HEK293T (cell line): ENCODE results near the gene ELF2.
"Not testable (repeated sequence)": the region's sequence is repeated elsewhere in the genome, so short reads cannot be mapped to it uniquely, and the experiment has no call there.

Experiments
- CTCF ChIA-PET: fragments of 350-600 bp; formaldehyde crosslinking; extraction: SDS; loops from one replicate; lab custom pipeline; 2021; ENCODE audit warnings: antibody characterized with exemption, inconsistent platforms; lab: Yijun Ruan, JAX
- POLR2A ChIA-PET: fragments of 350-600 bp; formaldehyde crosslinking; extraction: SDS; loops from one replicate; lab custom pipeline; 2020; ENCODE audit warnings: antibody characterized with exemption, inconsistent platforms; lab: Yijun Ruan, JAX
- DNase-seq: peaks from one replicate; pipeline ENCODE4 v3.0.0; 2012; ENCODE audit warnings: mixed read lengths; ENCODE audit errors: extremely low spot score
- ARNT ChIP-seq: fragments of 450-650 bp; IDR thresholded peaks from 2 replicates; pipeline ENCODE4 v1.6.1; 2017; ENCODE audit warnings: mild to moderate bottlenecking
- BHLHE40 ChIP-seq: fragments of 450-650 bp; IDR thresholded peaks from 2 replicates; pipeline ENCODE4 v1.6.1; 2016; ENCODE audit warnings: mild to moderate bottlenecking, moderate library complexity, borderline replicate concordance
- CTBP1 ChIP-seq: fragments of 450-650 bp; IDR thresholded peaks from 2 replicates; pipeline ENCODE4 v1.6.1; 2016; ENCODE audit warnings: borderline replicate concordance
- ELF4 ChIP-seq: fragments of 450-650 bp; IDR thresholded peaks from 2 replicates; pipeline ENCODE4 v1.6.1; 2017; ENCODE audit warnings: antibody characterized with exemption
- FOXA1 ChIP-seq: fragments of 450-650 bp; IDR thresholded peaks from 2 replicates; pipeline ENCODE4 v1.6.1; 2016; ENCODE audit warnings: mild to moderate bottlenecking
- FOXK2 ChIP-seq: fragments of 450-650 bp; IDR thresholded peaks from 2 replicates; pipeline ENCODE4 v1.6.1; 2016; ENCODE audit warnings: mild to moderate bottlenecking
- FOXM1 ChIP-seq: fragments of 450-650 bp; IDR thresholded peaks from 2 replicates; pipeline ENCODE4 v1.6.1; 2017; ENCODE audit warnings: mild to moderate bottlenecking, borderline replicate concordance
- L3MBTL2 ChIP-seq: fragments of 450-650 bp; conservative IDR thresholded peaks from 2 replicates; pipeline ENCODE4 v1.6.1; 2016; ENCODE audit warnings: mild to moderate bottlenecking
- LEF1 ChIP-seq: fragments of 450-650 bp; IDR thresholded peaks from 2 replicates; pipeline ENCODE4 v1.6.1; 2017; ENCODE audit warnings: mild to moderate bottlenecking, borderline replicate concordance
- NFRKB ChIP-seq: fragments of 450-650 bp; IDR thresholded peaks from 2 replicates; pipeline ENCODE4 v1.6.1; 2016; ENCODE audit warnings: mild to moderate bottlenecking, moderate library complexity
- SP1 ChIP-seq: fragments of 450-650 bp; IDR thresholded peaks from 2 replicates; pipeline ENCODE4 v1.6.1; 2017
- SUZ12 ChIP-seq: fragments of 450-650 bp; IDR thresholded peaks from 2 replicates; pipeline ENCODE4 v1.6.1; 2016; ENCODE audit warnings: mild to moderate bottlenecking
- ZNF384 ChIP-seq: fragments of 450-650 bp; IDR thresholded peaks from 2 replicates; pipeline ENCODE4 v1.6.1; 2016

Gene ELF2

DNA sequence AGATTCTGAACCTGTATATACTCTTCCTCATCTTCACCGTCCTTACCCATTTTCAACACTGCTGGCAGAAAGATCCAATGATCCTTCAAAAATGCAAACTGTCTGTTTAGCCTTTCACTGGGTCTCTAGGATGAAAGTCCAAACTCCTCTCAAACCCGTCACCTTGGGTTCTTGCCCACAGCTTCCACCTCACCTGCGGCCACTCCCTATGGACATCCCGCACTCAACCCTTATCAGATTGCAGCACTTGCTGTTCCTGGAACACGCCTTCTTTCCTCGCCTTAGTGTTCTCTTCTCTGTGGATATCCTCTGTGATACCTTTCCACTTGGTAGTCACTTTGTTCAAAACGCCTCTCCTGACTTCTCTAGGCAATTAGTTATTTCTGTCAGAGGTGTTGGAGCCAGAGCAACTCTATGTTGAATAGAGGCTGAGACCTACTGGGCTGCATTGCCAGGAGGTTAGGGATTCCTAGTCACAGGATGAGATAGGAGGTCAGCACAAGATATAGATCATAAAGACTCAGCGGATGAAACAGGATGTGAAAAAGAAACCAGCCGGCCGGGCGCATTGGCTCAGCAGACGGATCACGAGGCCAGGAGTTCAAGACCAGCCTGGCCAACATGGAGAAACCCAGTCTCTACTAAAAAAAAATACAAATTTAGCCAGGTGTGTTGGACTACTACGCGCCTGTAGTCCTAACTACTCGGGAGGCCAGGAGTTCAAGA lies 165.6 kb downstream of the ELF2 start:
- no peak for TF ChIP-seq FOXM1
- no peak for TF ChIP-seq FOXA1
- no peak for DNase-seq
- ChIA-PET POLR2A (no interaction called here), CTCF (no interaction called here)

DNA sequence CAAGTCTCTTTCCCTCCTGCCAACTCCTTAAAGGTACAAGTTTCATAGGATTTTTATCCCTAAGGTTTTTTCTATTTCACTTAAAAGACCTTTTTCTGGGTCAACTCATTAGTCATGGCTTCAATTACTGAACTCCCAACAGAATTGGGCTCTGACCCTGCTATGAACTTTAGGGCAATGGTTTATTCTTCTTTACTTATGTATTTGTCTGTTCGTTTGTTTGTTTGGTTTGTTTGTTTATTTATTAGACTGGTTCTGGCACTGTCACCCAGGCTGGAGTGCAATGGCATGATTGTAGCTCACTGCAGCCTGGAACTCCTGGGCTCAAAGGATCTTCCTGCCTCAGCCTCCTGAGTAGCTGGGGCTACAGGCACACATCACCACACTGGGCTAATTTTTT lies 167.3 kb downstream of the ELF2 start:
- ChIA-PET POLR2A (no interaction called here), CTCF (interaction anchor here (0.6 kb wide), 3 partner anchors 14 to 656 kb away, joined by 3 to 5 read pairs (median 4); partner anchors contain the start of gene MGST2)
- TF ChIP-seq CTBP1, result no peak
- TF ChIP-seq BHLHE40, result no peak
- TF ChIP-seq FOXK2, result no peak
- TF ChIP-seq FOXM1, result no peak
- no peak for TF ChIP-seq SUZ12
- no peak for TF ChIP-seq NFRKB
- TF ChIP-seq LEF1, result no peak
- DNase-seq, result no peak

DNA sequence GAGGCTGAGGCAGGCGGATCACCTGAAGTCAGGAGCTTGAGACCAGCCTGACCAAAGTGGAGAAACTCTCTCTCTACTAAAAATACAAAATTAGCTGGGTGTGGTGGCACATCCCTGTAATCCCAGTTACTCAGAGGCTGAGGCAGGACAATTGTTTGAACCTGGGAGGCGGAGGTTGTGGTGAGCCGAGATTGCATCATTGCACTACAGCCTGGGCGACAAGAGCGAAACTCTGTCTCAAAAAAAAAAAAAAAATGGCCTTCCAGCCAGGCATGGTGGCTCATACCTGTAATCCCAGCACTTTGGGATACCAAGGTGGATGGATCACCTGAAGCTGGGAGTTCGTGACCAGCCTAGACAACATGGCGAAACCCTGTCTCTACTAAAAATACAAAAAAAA lies 168.7 kb downstream of the ELF2 start:
- POLR2A ChIA-PET, result interaction anchor here (0.5 kb wide), 1 partner anchor 273 kb away, joined by 3 read pairs; no protein-coding TSS in a partner anchor
- CTCF ChIA-PET, DNase-seq: not testable (repeated sequence)

DNA sequence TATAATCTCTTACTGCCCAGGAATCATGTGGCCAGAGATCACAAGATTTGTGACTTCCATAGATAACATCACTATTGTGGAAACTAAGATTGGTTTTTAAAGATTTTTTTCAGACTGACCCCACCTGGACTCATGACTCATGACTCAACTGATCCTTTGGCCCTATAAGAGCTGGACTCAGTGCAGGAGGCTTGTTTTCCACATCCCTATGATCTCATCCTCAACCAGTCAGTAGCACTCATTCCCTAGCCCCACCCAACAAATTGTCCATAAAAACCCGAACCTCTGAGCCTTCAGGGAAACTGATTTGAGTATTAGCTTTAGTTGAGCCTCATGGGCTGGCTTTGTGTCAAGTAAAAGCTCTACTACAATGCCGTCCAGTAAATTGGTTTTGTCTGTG lies 169.4 kb downstream of the ELF2 start:
- ChIA-PET POLR2A (no interaction called here), CTCF (no interaction called here)
- TF ChIP-seq FOXA1, result no peak
- no peak for TF ChIP-seq ZNF384
- TF ChIP-seq BHLHE40, result no peak
- TF ChIP-seq CTBP1, result no peak
- no peak for TF ChIP-seq L3MBTL2
- no peak for TF ChIP-seq SP1
- no peak for TF ChIP-seq ARNT
- no peak for TF ChIP-seq LEF1
- no peak for TF ChIP-seq ELF4
- no peak for DNase-seq
